Measurements from ENCODE around the gene ST14.

GRCh38 chr11:130141561-130142341 is 17.8 kb upstream of the ST14 start:
- TF ChIP-seq GATA3 (IDR thresholded peaks at IDR 0.05; ENCODE audit: low read depth, low read length) (no peak), GATA2 (IDR thresholded peaks at IDR 0.05; ENCODE audit: low read depth, low read length) (no peak)

All from SH-SY5Y (cell line).